Ishikawa (cell line): Measurements from ENCODE around the gene PTPRM.

ENCODE experiments used
- CEBPB ChIP-seq: IDR thresholded peaks from 2 replicates; pipeline ENCODE4 v1.6.1; 2012
- FOXM1 ChIP-seq: IDR thresholded peaks from 2 replicates; pipeline ENCODE4 v1.6.1; 2012; ENCODE audit warnings: low read depth, borderline replicate concordance
- TAF1 ChIP-seq: IDR thresholded peaks from 2 replicates; pipeline ENCODE4 v1.6.1; 2012; ENCODE audit warnings: low read depth, mild to moderate bottlenecking
- TCF12 ChIP-seq: IDR thresholded peaks from 2 replicates; pipeline ENCODE4 v1.6.1; 2012; ENCODE audit warnings: low read depth
- TF ChIP-seq, protein P1 (sequence below): IDR thresholded peaks from 2 replicates; pipeline ENCODE4 v1.6.1; 2012

GRCh38 chr18:8406868-8407250 lies 839.7 kb downstream of the PTPRM start:
- TF ChIP-seq TCF12: no peak
- no peak for TF ChIP-seq FOXM1
- no peak for TF ChIP-seq CEBPB
- TF ChIP-seq, protein P1, sequence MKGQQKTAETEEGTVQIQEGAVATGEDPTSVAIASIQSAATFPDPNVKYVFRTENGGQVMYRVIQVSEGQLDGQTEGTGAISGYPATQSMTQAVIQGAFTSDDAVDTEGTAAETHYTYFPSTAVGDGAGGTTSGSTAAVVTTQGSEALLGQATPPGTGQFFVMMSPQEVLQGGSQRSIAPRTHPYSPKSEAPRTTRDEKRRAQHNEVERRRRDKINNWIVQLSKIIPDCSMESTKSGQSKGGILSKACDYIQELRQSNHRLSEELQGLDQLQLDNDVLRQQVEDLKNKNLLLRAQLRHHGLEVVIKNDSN: no peak
- TF ChIP-seq TAF1: no peak
